Measurements from ENCODE around the gene HS6ST2.

Gene HS6ST2

GRCh38 chrX:132612821-132613564, 345.4 kb downstream of the HS6ST2 start:
- no peak overlapping the region for H2AFZ ChIP-seq (ENCODE audit: low read length)
- no peak overlapping the region for H2BK15ac ChIP-seq (ENCODE audit: low read length)
- H3K23ac ChIP-seq (ENCODE audit: low read depth, low read length, poor library complexity), result no peak overlapping the region
- no CpG with 5 or more reads among the region's 10 CpGs for WGBS, 2 donors (ENCODE audit: extremely low coverage in 2 of 2, insufficient read length in 2 of 2, insufficient replicate concordance in 1 of 2)
- H3K27ac ChIP-seq (replicated peaks; ENCODE audit: low read length), result no peak overlapping the region
- no peak overlapping the region for H2BK5ac ChIP-seq (ENCODE audit: low read length)
- no peaks in the 10 kb centered on the region for H3K79me1 ChIP-seq (ENCODE audit: low read depth, low read length)
- H4K8ac ChIP-seq (ENCODE audit: low read depth, low read length), result no peak overlapping the region
- no peak overlapping the region for H3K9ac ChIP-seq (ENCODE audit: low read depth, low read length, poor library complexity)
- no peak overlapping the region for H2BK120ac ChIP-seq (ENCODE audit: low read depth, low read length)
- H3K9me3 ChIP-seq (replicated peaks in 1 of 2; ENCODE audit: control insufficient read depth in 2 of 2, insufficient read depth in 1 of 2, low read depth in 1 of 2, low read length in 2 of 2), result no peaks in the 10 kb centered on the region
- H3K27me3 ChIP-seq (ENCODE audit: control insufficient read depth in 3 of 3, insufficient read depth in 3 of 3, low read depth in 1 of 3, low read length in 3 of 3), result peaks cover 0 to 19% (median 0%) of the 10 kb centered on the region in 3 experiments
- H3K4me2 ChIP-seq (ENCODE audit: insufficient read depth, low read length, poor library complexity, severe bottlenecking), result no peak overlapping the region
- H4K91ac ChIP-seq (ENCODE audit: low read depth, low read length, poor library complexity), result no peak overlapping the region
- no peak for DNase-seq (ENCODE audit: low spot score)
- H3K4me1 ChIP-seq (ENCODE audit: control insufficient read depth in 2 of 2, insufficient read depth in 1 of 2, low read depth in 1 of 2, low read length in 2 of 2), result no peaks in the 10 kb centered on the region
- H3K14ac ChIP-seq (ENCODE audit: low read length), result no peak overlapping the region
- no peak overlapping the region for H2BK12ac ChIP-seq (ENCODE audit: low read length)
- no peak overlapping the region for H3K18ac ChIP-seq (ENCODE audit: low read length)
- H3K4me3 ChIP-seq (ENCODE audit: low read length in 2 of 2), result no peak overlapping the region
- no peaks in the 10 kb centered on the region for H3K36me3 ChIP-seq (replicated peaks in 1 of 2; ENCODE audit: control insufficient read depth in 2 of 2, insufficient read depth in 2 of 2, low read length in 2 of 2)
- H2AK5ac ChIP-seq (ENCODE audit: low read depth, low read length), result no peak overlapping the region
- no peak overlapping the region for H3K4ac ChIP-seq (ENCODE audit: low read length)

DNA sequence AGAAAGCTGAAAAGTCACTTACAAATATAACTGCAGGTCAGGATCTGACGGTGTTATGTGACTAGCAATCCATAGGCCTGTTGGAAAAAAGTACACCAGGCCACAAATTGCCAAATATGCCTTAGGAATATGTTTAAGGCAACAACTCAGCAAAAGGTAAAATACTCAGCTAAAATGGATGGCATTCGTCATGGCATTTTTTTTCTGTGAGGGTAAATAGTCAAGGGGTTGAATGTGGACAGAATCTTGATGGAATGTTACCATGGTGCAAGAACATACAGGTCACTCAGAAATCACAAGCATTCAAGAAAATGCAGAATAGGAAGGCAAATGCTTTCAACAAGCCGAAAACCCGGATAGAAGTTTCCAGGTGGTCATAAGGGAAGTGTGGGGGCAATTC, 347.9 kb downstream of the HS6ST2 start:
- H4K91ac ChIP-seq (ENCODE audit: low read depth, low read length, poor library complexity), result no peak overlapping the region
- no peak overlapping the region for H3K4me3 ChIP-seq (ENCODE audit: low read length in 2 of 2)
- no peak overlapping the region for H2AFZ ChIP-seq (ENCODE audit: low read length)
- H2BK120ac ChIP-seq (ENCODE audit: low read depth, low read length), result no peak overlapping the region
- H3K36me3 ChIP-seq (replicated peaks in 1 of 2; ENCODE audit: control insufficient read depth in 2 of 2, insufficient read depth in 2 of 2, low read length in 2 of 2), result no peaks in the 10 kb centered on the region
- no peak overlapping the region for H3K23ac ChIP-seq (ENCODE audit: low read depth, low read length, poor library complexity)
- WGBS, 2 donors (ENCODE audit: extremely low coverage in 2 of 2, insufficient read length in 2 of 2, insufficient replicate concordance in 1 of 2), result no CpG with 5 or more reads among the region's 4 CpGs
- no peak overlapping the region for H3K4ac ChIP-seq (ENCODE audit: low read length)
- H4K8ac ChIP-seq (ENCODE audit: low read depth, low read length), result no peak overlapping the region
- no peak overlapping the region for H2AK5ac ChIP-seq (ENCODE audit: low read depth, low read length)
- H3K79me1 ChIP-seq (ENCODE audit: low read depth, low read length), result no peaks in the 10 kb centered on the region
- H2BK12ac ChIP-seq (ENCODE audit: low read length), result no peak overlapping the region
- H3K4me1 ChIP-seq (ENCODE audit: control insufficient read depth in 2 of 2, insufficient read depth in 1 of 2, low read depth in 1 of 2, low read length in 2 of 2), result no peaks in the 10 kb centered on the region
- no peak overlapping the region for H3K18ac ChIP-seq (ENCODE audit: low read length)
- no peak overlapping the region for H3K14ac ChIP-seq (ENCODE audit: low read length)
- no peak overlapping the region for H2BK5ac ChIP-seq (ENCODE audit: low read length)
- no peak overlapping the region for H3K27ac ChIP-seq (replicated peaks; ENCODE audit: low read length)
- no peak overlapping the region for H3K4me2 ChIP-seq (ENCODE audit: insufficient read depth, low read length, poor library complexity, severe bottlenecking)
- no peak overlapping the region for H3K9ac ChIP-seq (ENCODE audit: low read depth, low read length, poor library complexity)
- no peak for DNase-seq (ENCODE audit: low spot score)
- H2BK15ac ChIP-seq (ENCODE audit: low read length), result no peak overlapping the region
- no peaks in the 10 kb centered on the region for H3K9me3 ChIP-seq (replicated peaks in 1 of 2; ENCODE audit: control insufficient read depth in 2 of 2, insufficient read depth in 1 of 2, low read depth in 1 of 2, low read length in 2 of 2)
- H3K27me3 ChIP-seq (ENCODE audit: control insufficient read depth in 3 of 3, insufficient read depth in 3 of 3, low read depth in 1 of 3, low read length in 3 of 3), result peaks cover 0 to 20% (median 0%) of the 10 kb centered on the region in 3 experiments

GRCh38 chrX:132609362-132609848, 349.0 kb downstream of the HS6ST2 start:
- no peak overlapping the region for H3K4me2 ChIP-seq (ENCODE audit: insufficient read depth, low read length, poor library complexity, severe bottlenecking)
- H3K27me3 ChIP-seq (ENCODE audit: control insufficient read depth in 3 of 3, insufficient read depth in 3 of 3, low read depth in 1 of 3, low read length in 3 of 3), result peaks cover 0 to 23% (median 0%) of the 10 kb centered on the region in 3 experiments
- H3K14ac ChIP-seq (ENCODE audit: low read length), result no peak overlapping the region
- no peak overlapping the region for H2BK120ac ChIP-seq (ENCODE audit: low read depth, low read length)
- H3K9me3 ChIP-seq (replicated peaks in 1 of 2; ENCODE audit: control insufficient read depth in 2 of 2, insufficient read depth in 1 of 2, low read depth in 1 of 2, low read length in 2 of 2), result no peaks in the 10 kb centered on the region
- no peak overlapping the region for H3K27ac ChIP-seq (replicated peaks; ENCODE audit: low read length)
- H2AFZ ChIP-seq (ENCODE audit: low read length), result no peak overlapping the region
- no CpG with 5 or more reads among the region's 1 CpG for WGBS, 2 donors (ENCODE audit: extremely low coverage in 2 of 2, insufficient read length in 2 of 2, insufficient replicate concordance in 1 of 2)
- no peaks in the 10 kb centered on the region for H3K4me1 ChIP-seq (ENCODE audit: control insufficient read depth in 2 of 2, insufficient read depth in 1 of 2, low read depth in 1 of 2, low read length in 2 of 2)
- no peak overlapping the region for H3K23ac ChIP-seq (ENCODE audit: low read depth, low read length, poor library complexity)
- H3K79me1 ChIP-seq (ENCODE audit: low read depth, low read length), result no peaks in the 10 kb centered on the region
- H3K4me3 ChIP-seq (ENCODE audit: low read length in 2 of 2), result no peak overlapping the region
- H4K8ac ChIP-seq (ENCODE audit: low read depth, low read length), result no peak overlapping the region
- no peak overlapping the region for H3K4ac ChIP-seq (ENCODE audit: low read length)
- no peak for DNase-seq (ENCODE audit: low spot score)
- no peak overlapping the region for H2AK5ac ChIP-seq (ENCODE audit: low read depth, low read length)
- H2BK12ac ChIP-seq (ENCODE audit: low read length), result no peak overlapping the region
- H2BK5ac ChIP-seq (ENCODE audit: low read length), result no peak overlapping the region
- no peak overlapping the region for H3K9ac ChIP-seq (ENCODE audit: low read depth, low read length, poor library complexity)
- no peak overlapping the region for H4K91ac ChIP-seq (ENCODE audit: low read depth, low read length, poor library complexity)
- no peak overlapping the region for H3K18ac ChIP-seq (ENCODE audit: low read length)
- no peak overlapping the region for H2BK15ac ChIP-seq (ENCODE audit: low read length)
- H3K36me3 ChIP-seq (replicated peaks in 1 of 2; ENCODE audit: control insufficient read depth in 2 of 2, insufficient read depth in 2 of 2, low read length in 2 of 2), result no peaks in the 10 kb centered on the region

GRCh38 chrX:132603700-132604286, 354.6 kb downstream of the HS6ST2 start:
- Histone ChIP-seq H3K27me3 (ENCODE audit: control insufficient read depth in 3 of 3, insufficient read depth in 3 of 3, low read depth in 1 of 3, low read length in 3 of 3) (peaks cover 0 to 24% (median 0%) of the 10 kb centered on the region in 3 experiments), H2BK5ac (ENCODE audit: low read length) (no peak overlapping the region), H4K91ac (ENCODE audit: low read depth, low read length, poor library complexity) (no peak overlapping the region), H3K4me3 (ENCODE audit: low read length in 2 of 2) (no peak overlapping the region), H3K36me3 (replicated peaks in 1 of 2; ENCODE audit: control insufficient read depth in 2 of 2, insufficient read depth in 2 of 2, low read length in 2 of 2) (no peaks in the 10 kb centered on the region), H3K4ac (ENCODE audit: low read length) (no peak overlapping the region), H3K79me1 (ENCODE audit: low read depth, low read length) (no peaks in the 10 kb centered on the region), H3K23ac (ENCODE audit: low read depth, low read length, poor library complexity) (no peak overlapping the region), H3K27ac (replicated peaks; ENCODE audit: low read length) (no peak overlapping the region), H3K9ac (ENCODE audit: low read depth, low read length, poor library complexity) (no peak overlapping the region), H4K8ac (ENCODE audit: low read depth, low read length) (no peak overlapping the region), H3K18ac (ENCODE audit: low read length) (no peak overlapping the region), H2BK120ac (ENCODE audit: low read depth, low read length) (no peak overlapping the region), H2AK5ac (ENCODE audit: low read depth, low read length) (no peak overlapping the region), H3K4me1 (ENCODE audit: control insufficient read depth in 2 of 2, insufficient read depth in 1 of 2, low read depth in 1 of 2, low read length in 2 of 2) (no peaks in the 10 kb centered on the region), H2BK15ac (ENCODE audit: low read length) (no peak overlapping the region), H3K14ac (ENCODE audit: low read length) (no peak overlapping the region), H3K4me2 (ENCODE audit: insufficient read depth, low read length, poor library complexity, severe bottlenecking) (no peak overlapping the region), H3K9me3 (replicated peaks in 1 of 2; ENCODE audit: control insufficient read depth in 2 of 2, insufficient read depth in 1 of 2, low read depth in 1 of 2, low read length in 2 of 2) (no peaks in the 10 kb centered on the region), H2BK12ac (ENCODE audit: low read length) (no peak overlapping the region), H2AFZ (ENCODE audit: low read length) (no peak overlapping the region)
- DNase-seq (ENCODE audit: low spot score), result no peak
- no CpG with 5 or more reads among the region's 6 CpGs for WGBS, 2 donors (ENCODE audit: extremely low coverage in 2 of 2, insufficient read length in 2 of 2, insufficient replicate concordance in 1 of 2)

Data from neuronal stem cell (in vitro differentiated cells).